GM06990 (cell line): Measurements from ENCODE around the gene DLK1.

ENCODE experiments used
- DNase-seq: peaks from one replicate; pipeline ENCODE4 v3.0.0-alpha.2; 2011; ENCODE audit not compliant: insufficient read length; ENCODE audit errors: extremely low read depth
- H3K27me3 ChIP-seq: replicated peaks from 2 replicates; pipeline ENCODE4 v1.6.0; 2011; ENCODE audit warnings: low read length; ENCODE audit not compliant: control insufficient read depth, insufficient read depth
- H3K36me3 ChIP-seq: 2 replicates; pipeline ENCODE4 v1.5.1; 2011; ENCODE audit warnings: low read length; ENCODE audit not compliant: control insufficient read depth, insufficient read depth
- H3K4me3 ChIP-seq: replicated peaks from 2 replicates; pipeline ENCODE4 v1.5.1; 2011; ENCODE audit warnings: low read depth, mild to moderate bottlenecking, control low read depth, low read length
- CTCF ChIP-seq: IDR thresholded peaks from 2 replicates; pipeline ENCODE4 v1.5.1; 2011; ENCODE audit warnings: low read length, control low read depth, mild to moderate bottlenecking, inconsistent platforms; ENCODE audit not compliant: insufficient read depth, poor library complexity, severe bottlenecking

DLK1 gene

DNA sequence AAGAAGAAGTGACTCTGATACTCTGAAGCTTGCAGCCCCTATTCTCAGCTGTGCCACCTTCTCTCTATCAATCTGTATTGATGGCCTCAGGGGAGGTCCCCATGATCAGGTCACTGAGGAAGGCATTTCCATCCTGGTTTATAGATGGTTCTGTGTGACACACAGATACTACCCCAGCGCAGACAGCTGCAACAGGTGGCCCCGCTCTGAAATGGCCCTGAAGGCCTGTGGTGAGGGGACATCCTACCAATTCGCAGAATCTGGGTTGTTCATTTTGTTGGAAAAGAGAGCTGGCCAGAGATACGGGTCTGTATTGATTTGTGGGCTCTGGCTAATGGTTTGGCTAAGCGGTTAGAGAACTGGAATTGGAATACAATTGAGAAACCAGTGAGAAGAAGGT, 21.7 kb downstream of the DLK1 start:
- TF ChIP-seq CTCF: no peak
- Histone ChIP-seq H3K36me3 (no peaks in the 10 kb centered on the region), H3K27me3 (no peaks in the 10 kb centered on the region), H3K4me3 (no peak overlapping the region)
- no peak for DNase-seq

DNA sequence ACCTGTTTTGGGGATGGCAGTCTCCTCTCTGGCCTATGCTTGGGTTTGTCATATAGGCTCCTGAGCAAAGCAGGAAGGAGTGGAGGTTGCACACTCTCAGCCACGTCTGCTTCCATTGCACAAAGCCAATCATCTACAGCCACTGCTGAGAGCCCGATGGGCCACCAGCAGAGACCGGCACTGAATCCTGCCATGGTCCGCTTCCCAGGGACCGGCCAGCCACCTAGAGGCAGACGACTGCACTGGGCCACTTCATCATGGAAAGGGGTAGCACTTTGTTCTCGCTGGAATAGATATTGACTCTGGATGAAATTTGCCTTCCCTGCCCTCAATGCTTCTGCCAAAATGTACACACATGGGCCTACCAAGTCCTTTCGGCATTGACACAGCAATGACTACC, 22.3 kb downstream of the DLK1 start:
- Histone ChIP-seq H3K36me3 (no peaks in the 10 kb centered on the region), H3K27me3 (no peaks in the 10 kb centered on the region), H3K4me3 (no peak overlapping the region)
- DNase-seq: no peak
- TF ChIP-seq CTCF: no peak

DNA sequence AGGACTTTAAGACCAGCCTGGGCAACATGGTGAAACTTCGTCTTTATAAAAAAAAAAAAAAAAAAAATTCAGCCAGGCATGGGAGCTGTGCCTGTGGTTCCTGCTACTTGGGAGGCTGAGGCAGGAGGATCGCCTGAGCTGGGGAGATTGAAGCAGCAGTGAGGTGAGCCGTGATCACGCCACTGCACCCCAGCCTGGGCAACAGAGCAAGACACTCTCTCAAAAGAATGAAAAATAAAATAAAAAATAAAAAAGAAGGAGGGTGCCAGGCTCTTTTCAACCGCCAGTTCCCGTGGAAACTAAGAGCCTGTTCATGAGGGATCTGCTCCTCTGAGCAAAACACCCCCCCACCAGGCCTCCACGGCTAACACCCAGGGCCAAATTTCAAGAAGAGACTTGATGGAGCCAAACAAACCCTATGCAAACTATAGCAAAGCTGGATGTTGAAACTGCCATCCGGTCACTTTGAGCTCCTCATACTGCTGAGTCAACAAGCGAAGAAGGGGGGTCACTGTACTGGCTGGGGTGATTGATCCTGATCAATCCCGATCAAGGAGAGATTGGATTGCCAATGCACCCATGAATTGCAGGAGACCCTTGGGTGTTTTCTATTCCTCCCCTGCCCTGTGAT, 23.4 kb downstream of the DLK1 start:
- no peak for DNase-seq
- Histone ChIP-seq H3K27me3 (no peaks in the 10 kb centered on the region), H3K36me3 (no peaks in the 10 kb centered on the region), H3K4me3 (no peak overlapping the region)
- no peak for TF ChIP-seq CTCF

DNA sequence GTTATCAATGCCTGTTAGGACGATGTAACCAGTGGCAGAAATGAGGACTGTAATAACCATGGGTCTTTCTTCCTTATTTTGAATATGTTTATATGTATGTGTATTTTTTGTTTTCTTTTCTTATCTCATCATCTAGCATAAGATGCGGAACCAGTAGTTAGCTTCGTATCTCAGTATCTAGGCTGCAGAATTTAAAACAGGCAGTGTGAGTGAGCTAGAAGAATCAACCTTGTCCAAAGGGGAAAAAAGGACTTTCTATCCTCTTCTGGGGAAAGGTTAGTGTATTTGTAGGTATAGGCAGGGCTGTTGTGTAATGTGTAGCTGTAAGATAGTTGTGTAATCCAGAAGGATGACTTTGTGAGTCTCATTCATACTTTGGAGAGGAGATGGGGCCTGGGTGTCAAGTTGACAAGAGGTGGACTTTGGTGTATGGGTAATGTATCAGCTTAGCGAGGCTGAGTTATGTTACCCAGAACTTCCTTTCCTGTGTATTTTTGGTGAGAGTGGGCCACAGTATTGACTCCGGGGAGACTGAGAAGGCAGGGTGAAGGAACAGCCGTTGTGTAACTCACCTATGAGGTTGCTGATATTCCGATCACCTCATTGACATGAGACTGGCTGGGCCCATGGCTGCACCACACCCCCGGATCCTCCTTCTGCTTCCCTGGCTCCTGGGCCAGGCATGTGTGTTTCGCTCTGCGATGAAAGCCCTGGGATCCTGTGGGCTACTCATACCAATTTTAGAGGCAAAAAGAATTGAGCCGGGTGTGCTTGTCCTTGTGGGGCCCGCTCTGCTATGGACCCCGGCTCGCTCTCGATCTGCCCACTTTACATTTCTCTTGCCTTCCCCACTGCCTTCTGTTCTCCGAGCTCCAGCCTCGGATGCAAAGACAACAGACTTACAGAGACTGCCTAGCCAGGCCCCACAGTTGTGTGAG, 24.3 kb downstream of the DLK1 start:
- no peak for TF ChIP-seq CTCF
- H3K36me3 ChIP-seq: no peaks in the 10 kb centered on the region
- no peaks in the 10 kb centered on the region for H3K27me3 ChIP-seq
- H3K4me3 ChIP-seq: no peak overlapping the region
- no peak for DNase-seq

GRCh38 chr14:100754020-100754419, 27.3 kb downstream of the DLK1 start:
- Histone ChIP-seq H3K4me3 (no peak overlapping the region), H3K27me3 (no peaks in the 10 kb centered on the region), H3K36me3 (no peaks in the 10 kb centered on the region)
- DNase-seq: no peak
- no peak for TF ChIP-seq CTCF
